DMS 273 treated with DMSO at 0.1 percent for 48 hours (cell line): Measurements from ENCODE around the gene FAM227B.
"Not testable (repeated sequence)": the region's sequence is repeated elsewhere in the genome, so short reads cannot be mapped to it uniquely, and the experiment has no call there.

ENCODE experiments used
- DNase-seq: peaks from one replicate; lab custom pipeline; 2025; lab: John Stamatoyannopoulos, UW

Gene FAM227B

DNA sequence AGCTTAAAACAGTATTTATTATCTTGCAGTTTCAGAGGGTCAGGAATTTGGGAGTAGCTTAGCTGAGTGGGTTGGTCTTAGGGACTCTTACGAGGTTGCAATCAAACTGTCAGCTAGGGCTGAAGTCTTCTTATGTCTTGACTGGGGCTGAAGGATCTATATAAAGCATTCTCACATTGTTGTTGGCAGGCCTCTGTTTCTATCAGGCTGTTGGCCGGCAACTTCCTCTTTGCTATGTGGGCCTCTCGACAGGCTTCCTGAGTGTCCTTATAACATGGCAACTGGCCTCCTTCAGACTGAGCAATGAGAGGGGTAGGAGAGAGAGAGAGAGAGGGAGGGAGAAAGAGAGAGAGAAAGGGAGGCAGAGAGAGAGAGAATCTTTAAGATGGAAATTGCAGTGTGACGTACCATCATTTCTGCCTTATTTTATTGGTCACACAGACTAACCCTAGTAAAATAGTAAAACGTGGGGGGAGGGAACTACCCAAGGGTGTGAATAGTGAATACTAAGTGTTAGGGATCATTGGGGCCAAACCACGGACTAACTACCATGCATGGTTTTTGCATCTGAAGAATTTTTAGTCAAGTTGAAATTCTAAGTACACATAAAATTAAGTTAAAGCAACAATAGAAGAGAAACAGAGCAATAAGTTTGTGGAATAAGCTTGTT is 181.5 kb downstream of the FAM227B start:
- no peak for DNase-seq

DNA sequence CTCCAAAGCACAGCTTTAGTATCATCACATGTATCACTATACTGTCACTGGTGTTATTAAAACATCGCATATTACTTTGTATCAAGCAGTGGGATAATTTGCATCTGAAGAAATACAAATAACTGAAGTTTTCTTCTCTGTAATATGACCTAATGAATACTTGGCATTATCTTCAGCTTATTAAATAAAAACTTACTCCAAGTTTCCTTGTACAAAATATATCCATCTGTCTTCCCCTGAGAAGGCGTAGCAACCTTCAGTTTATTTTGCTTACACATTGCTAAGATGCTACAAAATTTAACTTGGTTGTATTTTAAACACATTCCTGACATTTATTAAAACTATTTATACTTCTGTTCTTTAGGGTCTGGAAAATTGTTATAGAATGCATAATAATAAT is 183.9 kb downstream of the FAM227B start:
- no peak for DNase-seq

DNA sequence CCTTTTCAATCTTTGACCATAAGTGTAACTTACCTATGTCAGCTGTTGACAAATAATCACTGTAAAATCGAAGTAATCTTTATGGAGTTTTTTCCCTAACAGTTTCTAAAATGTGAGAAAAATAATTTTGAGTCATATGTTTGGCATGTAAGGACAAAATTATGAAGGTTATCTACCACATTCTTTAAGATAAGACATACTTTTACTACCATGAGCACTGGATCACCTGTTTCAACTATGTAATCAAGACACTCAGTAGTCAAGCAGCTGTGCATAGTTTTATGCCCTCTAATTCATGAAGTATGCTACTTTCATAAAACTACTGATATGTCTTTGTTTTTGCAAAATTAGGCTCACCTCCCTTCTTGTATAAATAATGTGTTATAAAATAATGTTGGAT is 185.4 kb downstream of the FAM227B start:
- DNase-seq: no peak

DNA sequence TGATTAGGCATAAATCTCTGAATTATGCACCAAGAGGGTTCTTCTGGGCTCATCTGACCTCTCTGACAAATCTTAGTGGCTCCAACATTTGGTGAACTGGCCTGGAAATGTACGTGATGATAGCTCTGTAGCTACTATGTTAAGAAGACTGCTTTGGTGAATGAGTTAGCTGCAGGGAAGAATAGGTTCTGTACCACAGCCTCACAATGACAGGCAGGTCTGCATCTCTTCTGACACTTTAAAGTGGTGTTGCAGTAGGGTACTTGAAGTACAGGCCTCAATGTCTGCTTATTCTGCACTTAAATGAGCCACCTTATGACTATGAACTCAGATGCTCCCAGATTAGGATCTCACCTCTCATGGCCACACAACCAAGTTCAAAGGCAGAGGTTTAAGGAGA is 190.6 kb downstream of the FAM227B start:
- DNase-seq: no peak

DNA sequence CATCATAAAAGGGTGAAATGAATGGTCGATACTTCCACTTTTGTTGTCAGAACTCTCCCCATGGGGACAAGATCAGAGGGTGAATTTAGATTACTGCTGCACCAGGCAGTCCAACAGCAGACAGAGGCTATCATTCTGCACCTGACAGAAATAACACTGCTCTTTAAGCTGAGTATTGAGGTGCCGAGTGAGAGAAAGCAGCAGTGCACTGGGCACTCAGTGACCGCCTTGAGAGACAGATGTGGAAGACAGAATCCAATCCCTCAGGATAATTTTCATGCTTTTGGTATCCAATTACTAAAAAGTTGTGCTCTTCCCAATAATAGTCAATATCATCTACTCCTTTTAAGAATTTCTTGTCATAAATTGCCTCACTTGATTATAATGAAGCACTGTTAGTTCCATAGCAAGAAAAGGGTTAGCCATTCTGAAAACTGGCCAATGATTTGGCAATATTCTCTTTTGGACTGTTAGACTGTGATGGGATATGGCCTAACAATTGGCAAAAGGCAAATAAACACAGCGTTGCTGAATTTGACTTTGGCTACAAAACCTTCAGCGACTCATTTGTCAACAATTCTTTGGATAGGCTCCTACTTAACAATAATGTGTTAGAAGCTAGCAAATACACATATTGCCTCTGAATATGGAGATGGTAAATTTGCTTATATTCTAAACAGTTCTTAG is 192.1 kb downstream of the FAM227B start:
- DNase-seq: no peak

DNA sequence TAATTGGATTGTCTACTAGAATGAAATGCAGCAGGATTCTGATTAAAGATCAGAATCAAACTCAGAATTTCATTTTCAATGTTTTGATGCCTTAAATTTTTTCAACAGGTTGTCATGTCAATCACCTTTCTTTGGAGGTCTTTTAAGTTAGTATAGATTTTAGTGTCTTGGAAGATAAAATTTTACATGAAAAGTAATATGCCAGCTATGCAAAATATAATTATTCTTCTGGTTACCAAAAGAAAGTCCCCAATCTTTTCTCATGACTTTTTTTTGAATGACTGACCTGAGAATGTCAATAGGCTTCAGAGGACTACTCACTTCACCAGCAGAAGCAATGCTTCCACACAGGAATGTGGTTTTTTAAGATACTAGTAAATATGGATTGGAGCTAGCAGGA is 193.2 kb downstream of the FAM227B start:
- no peak for DNase-seq

DNA sequence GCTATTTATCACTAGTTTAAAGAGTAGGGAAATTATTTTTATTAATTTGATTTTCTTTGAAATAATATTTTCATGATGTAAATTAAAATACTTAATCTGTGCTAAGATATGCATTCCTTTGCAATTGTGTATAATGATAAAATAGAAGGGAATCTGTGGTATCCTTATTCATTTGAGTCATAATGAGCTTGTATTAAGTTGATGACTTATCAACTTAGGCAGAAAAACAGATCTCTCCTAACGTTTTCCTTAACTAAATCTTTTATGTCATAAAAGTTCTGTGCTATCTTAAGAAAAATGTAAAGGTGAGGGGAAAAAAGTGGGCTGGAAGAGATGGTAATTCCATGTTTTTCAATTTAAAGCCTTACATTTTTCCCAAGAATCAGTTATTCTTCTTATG is 195.7 kb downstream of the FAM227B start:
- no peak for DNase-seq

DNA sequence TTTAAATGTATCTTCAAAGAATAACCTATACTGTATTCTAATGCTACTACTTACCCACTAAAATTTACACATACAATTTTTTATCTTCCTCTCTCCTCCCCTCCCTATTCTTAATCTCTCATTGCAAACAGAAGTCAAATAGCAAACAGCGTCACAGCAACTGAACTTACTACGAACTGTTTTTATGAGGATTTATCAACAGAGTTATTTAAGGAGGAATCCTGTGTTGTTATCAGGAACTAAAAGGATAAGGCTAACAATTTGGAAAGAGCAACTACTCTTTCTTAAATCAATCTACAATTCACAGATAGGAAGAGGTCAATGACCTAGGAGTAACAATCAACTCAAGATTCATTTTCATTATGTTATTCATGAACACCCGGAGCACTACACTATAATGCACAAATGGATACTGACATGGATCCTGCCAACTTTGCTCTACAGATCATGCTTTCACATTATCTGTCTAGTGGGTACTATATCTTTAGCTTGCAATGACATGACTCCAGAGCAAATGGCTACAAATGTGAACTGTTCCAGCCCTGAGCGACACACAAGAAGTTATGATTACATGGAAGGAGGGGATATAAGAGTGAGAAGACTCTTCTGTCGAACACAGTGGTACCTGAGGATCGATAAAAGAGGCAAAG is 196.6 kb downstream of the FAM227B start:
- no peak for DNase-seq

DNA sequence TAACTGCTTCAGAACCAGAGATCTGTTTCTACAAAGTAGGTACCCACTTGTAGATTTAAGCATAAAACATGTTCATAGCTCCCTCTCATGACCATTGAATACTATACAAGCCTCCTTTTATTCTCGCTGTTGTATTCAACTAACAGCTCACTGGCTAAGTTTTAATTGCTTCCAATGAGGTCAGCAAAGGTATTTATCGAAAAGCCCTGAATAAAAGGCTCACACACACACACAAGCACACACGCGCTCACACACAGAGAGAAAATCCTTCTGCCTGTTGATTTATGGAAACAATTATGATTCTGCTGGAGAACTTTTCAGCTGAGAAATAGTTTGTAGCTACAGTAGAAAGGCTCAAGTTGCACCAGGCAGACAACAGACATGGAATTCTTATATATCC is 197.6 kb downstream of the FAM227B start, which contains the start of gene FGF7:
TSS of gene FGF7 (plus strand) at position 222 of the 400 bp plus-strand sequence. CDS start 1,056 bp downstream, outside the sequence.
- no peak for DNase-seq

DNA sequence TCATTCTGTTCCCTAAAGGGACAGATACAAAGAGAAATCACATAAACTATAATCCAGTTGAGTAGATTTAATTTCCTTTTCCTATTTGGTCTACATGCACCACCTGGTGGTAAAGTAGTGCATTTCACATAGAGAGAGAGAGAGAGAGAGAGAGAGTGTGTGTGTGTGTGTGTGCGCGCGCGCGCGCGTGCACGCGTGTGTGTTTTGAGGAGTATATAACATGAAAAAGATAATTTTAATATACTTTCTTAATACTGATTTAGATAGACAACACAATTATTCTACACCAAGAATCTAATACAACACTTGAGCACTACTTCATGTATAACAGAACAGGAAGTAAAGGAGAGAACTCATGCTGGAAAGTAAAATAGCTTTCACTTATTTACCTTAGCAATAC is 198.6 kb downstream of the FAM227B start:
- DNase-seq: no peak

DNA sequence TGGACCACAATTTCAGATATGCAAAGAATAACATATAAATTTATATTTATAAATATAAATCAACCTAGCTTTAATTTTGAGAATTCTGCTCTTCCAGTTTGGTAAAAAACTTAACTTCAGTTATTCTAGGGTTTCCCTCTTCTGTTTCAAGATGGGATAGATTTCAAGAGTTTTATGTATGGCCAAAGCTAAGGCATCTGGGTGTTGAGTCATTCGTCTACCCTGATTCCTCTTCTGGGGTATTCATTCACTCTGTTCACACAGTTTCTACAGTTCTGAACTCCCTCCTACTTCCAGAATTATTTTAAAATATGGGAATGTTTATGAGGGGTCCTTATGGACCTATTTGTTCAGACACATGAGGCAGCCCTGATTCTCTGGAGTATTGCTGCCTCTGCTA is 201.8 kb downstream of the FAM227B start:
- no peak for DNase-seq

DNA sequence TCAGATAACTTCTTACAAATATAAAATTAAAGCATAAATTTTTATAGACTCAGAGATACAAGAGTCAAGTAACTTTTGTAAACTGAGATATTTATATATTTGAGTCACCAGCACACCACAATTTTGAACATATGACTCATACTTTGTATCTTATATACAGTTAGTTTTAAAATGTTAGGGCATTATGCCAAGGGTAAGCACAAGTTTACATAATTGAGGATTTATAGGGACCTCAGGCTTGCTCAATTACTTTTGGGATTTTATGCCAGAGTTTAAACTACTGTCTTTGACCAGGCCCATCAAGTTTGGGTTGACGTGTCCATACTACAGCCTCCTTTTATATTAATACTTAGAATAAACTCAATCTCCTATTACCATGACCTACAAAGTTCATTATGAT is 205.0 kb downstream of the FAM227B start:
- DNase-seq: no peak

DNA sequence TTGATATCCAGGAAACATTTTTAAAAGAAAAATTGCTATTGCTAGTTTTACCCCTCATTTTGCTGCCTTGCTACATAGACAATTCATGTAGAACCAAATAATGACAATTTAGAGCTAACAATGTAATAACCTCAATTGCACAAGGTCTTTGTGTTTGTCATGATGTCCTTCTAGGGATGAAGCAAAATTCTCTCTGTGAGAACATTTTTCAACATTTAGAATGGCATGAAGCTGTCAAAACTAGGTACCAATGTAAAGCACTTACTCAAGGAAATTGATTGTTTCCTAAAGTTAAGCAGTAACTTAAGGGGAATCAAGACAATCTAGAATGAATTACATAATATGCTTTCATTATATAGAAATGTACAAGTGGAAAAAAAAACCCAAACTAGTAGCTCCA is 205.5 kb downstream of the FAM227B start:
- no peak for DNase-seq

DNA sequence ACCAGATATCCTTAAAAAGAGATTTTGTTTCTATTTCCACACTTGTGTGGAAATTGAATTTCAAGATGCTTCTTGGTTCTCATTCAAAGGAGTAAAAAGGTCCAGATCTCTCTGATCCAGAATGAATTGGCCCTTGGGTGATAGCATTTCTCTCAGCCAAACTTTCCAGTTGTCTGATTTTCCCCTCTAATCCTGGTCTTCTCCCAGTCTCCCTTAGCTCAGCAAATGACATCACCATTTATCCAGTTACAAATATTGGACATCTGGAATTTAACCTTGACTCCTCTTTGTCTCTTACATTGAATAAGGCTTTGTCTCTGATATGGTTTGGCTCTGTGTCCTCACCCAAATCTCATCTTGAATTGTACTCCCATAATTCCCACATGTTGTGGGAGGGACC is 207.8 kb downstream of the FAM227B start:
- no peak for DNase-seq

DNA sequence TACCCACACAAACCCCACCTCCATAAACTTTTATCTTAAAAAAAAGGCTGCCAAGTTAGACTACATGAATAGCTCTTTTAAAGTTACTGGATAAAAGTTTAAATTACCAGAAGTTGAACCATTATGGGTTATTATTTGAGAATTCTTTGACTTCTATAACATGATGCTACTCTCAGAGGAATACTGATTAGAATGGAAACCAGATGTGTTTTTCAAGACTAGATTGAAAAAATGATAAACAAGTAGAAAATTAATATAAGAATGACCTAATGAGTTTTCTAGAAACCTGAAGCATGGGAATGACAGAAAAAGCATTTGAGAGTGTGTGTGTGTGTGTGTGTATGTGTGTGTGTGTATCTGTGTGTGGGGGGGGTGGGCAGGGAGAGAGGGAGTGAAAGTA is 210.0 kb downstream of the FAM227B start:
- DNase-seq: no peak

DNA sequence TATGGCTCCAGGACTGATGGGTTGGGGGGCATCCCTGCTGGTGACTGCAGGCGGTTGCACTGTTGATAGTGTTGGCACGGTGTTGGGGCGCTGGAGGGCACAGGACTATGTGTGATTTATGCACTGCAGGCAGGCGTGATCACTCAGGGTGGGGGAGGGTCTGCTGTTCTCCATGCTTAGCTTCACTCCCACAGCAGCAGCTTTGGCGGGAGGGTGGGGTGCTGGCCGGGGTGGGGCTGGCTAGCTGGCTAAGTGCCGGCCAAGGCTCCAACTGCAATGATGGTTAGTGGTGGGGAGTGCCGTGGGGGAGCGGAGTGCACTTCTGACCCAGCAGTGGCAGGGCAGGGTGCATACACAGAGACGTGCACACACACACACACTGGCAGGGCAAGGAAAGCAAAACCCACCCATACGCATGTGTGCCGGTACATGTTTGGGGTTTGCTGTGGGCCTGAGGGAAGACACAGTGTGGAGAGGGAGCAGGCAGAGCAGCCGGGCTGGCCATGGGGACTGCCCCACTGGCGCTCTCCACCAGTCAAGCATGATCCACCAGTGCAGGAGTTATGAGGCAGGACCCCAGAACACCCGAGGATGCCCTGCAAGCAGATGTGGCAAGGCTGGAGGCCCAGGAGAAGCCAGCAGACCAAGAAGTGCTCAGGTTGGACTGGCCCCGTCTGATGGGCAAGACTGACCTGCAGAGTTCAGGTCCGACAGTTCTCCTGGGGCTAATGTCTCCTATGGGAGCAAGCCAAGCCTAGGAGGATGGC is 214.1 kb downstream of the FAM227B start:
- DNase-seq: no peak

DNA sequence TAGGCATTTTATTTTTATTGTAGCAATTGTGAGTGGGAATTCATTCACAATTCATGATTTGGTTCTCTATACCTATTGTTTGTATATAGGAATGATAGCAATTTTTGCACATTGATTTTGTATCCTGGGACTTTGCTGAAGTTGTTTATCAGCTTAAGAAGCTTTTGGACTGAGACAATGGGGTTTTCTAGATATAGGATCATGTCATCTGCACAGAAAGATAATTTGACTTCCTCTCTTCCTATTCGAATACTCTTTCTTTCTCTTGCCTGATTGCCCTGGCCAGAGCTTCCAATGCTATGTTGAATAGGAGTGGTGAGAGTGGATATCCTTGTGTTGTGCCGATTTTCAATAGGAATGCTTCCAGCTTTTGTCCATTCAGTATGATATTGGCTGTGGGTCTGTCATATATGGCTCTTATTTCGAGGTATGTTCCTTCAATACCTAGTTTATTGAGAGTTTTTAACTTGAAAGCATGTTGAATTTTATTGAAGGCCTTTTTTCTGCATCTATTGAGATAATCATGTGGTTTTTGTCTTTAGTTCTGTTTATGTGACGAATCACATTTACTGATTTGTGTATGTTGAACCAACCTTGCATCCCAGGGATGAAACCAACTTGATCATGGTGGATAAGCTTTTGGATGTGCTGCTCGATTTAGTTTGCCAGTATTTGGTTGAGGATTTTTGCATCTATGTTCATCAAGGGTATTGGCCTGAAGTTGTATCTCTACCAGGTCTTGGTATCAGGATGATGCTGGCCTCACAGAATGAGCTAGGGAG is 217.9 kb downstream of the FAM227B start:
- DNase-seq: not testable (repeated sequence)

DNA sequence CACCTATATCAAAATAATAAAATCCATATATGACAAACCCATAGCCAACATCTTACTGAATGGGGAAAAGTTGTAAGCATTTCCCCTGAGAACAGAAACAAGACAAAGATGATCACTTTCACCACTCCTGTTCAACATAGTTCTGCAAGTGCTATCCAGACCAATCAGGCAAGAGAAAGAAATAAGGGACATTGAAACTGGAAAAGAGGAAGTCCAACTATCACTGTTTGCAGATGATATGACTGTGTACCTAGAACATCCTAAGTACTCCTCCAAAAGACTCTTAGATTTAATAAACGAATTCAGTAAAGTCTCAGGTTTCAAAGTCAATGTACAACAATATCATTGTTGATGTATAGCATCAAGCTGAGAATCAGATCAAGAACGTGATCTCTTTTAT is 233.1 kb downstream of the FAM227B start:
- no peak for DNase-seq

DNA sequence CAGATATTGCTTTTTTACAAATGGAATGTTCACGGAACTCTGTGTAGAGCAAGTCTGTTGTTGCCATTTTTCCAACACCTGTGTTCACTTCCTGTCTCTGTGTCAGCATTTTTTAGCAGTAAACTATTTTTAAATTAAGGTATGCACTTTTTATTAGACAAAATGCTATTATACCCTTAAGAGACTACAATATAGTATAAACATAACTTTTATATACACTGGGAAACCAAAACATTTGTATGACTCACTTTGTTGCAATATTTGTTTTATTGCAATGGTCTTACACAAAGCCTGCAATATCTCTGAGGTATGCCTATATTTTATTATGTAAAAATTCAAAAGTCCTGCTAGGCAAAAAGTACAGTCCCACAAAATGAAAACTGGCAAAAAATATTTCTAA is 237.4 kb downstream of the FAM227B start:
- DNase-seq: no peak

DNA sequence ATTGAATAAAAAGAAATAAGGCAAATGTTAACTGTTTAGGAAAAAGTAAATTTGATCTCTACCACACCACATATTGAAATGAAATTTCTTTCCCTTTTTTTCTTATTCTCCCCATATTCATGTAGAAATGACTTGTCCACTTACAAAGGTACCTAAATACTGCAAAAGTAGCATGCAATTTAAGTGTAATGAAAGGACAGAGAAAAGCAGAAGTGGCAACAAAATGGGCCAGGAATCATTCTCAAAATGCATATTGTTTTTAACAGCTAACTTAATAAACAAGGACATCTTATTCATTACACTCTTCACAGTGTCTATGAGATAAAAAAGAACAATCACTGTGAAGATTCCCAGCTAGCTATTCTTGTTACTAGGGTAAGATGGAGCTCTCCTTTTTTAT is 238.2 kb downstream of the FAM227B start:
- DNase-seq: no peak

DNA sequence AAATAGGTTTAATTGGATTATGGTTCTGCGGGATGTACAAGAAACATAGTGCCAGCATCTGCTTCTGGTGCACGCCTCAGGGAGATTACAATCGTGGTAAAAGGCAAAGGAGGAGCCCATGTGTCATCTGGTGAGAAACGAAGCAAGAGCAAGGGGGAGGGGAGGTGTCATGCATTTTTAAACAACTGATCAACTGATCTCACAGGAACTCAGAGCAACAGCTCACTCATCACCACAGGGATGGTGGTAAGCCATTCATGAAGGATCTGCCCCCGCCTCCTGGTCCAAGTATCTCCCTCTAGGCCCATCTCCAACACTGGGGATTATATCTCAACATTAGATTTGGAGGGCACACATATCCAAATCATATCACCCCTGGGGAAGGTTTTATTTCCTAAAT is 239.7 kb downstream of the FAM227B start:
- DNase-seq: no peak

DNA sequence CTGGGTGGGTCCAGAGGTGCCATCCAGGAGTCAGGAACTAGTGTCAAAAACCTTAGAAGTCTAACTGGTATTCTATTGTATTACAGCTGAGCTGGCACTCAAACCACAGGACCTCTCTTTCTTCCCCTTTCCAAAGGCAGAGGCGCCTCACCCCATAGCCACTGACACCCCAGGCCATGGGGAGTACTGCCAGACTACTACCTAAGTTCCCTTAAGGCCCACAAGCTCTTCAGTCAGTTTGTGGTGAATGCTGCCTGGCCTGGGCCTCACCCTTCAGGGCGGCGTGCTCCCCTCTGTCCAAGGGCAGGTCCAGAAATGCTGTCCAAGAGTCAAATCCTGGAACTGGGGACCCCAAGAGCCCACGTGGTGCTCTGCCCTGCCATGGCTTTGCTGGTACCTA is 240.6 kb downstream of the FAM227B start:
- no peak for DNase-seq
